ACHN (cell line): ENCODE results near the gene SPTY2D1.

Experiments used
- DNase-seq: peaks from one replicate; pipeline ENCODE4 v3.0.0-alpha.2; 2015
- in situ Hi-C: cut with HindIII; loops from 2 replicates; pipeline ENCODE4 v1.10.0; 2017; ENCODE audit warnings: low sequenced_read_pairs, low pct_ligation_motif_present, low pct_unique_long_range_greater_than_20kb

SPTY2D1 gene

GRCh38 chr11:18580113-18580766, 53.9 kb downstream of the SPTY2D1 start:
- in situ Hi-C loops = no loop called here
- no peak for DNase-seq

- in situ Hi-C loops = no loop called here
- DNase-seq = no peak
These were observed 55.1 kb downstream of the SPTY2D1 start for GRCh38 chr11:18578975-18579598.

GRCh38 chr11:18575361-18575760, 58.8 kb downstream of the SPTY2D1 start:
- in situ Hi-C loops = no loop called here
- DNase-seq = no peak

GRCh38 chr11:18567081-18567480, 67.1 kb downstream of the SPTY2D1 start:
- DNase-seq = no peak
- in situ Hi-C loops = no loop called here

- DNase-seq = no peak
- in situ Hi-C loops = no loop called here
These were observed 67.7 kb downstream of the SPTY2D1 start for GRCh38 chr11:18566406-18566805.

GRCh38 chr11:18564149-18564548, 70.0 kb downstream of the SPTY2D1 start:
- in situ Hi-C loops = no loop called here
- DNase-seq = no peak

- no peak for DNase-seq
- in situ Hi-C loops = no loop called here
These were observed 70.9 kb downstream of the SPTY2D1 start for GRCh38 chr11:18563090-18563730.
